Kidney capillary endothelial cell (primary cell): ENCODE measurements around the gene SAFB2.

Experiments used
- DNase-seq: peaks from one replicate; pipeline ENCODE4 v3.0.0-alpha.2; 2018; ENCODE audit warnings: low spot score

SAFB2 gene

DNA sequence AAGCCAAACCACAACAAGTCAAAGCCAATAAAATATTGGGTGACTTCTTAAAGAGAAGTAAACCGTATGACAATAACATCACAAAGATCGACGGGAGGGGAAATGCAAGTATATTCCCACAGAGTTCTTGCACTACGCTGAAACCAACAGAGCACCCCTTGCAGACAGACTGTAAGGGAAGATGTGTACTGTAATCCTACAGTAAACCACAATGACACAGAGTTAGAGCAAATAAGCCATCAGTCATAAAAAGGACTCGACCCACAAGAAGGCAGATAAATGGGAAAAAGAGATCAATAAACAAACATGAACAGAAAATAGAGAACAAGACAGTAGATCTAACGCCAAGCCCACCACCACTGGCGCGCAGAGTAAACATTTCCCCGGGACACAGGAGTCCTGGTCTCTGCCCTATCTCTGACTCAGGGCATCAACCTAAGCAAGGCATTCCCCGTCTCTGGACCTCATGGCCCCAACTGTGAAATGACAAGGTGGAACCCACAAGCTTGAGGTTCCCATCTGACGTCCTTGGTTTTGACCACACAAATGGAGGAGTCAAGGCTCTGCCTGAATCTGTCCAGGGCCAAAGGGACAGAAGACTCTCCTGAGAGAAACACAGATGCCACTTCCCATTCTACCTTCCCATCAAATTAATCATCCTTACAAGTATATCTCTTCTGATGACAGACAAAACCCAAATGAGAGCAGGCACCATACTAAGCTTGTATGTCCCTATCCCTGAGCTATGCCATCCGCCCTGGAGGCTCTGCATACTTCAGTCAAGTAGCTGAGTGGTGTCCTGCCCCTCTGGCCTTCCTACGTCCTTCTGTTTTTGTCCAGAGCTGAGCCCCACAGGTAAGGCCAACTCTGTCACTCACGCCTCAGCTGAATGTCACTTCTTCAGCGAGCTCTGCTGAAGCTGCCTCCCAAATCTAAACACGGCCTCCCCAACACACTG is 15.0 kb downstream of the SAFB2 start:
- no peak for DNase-seq

- no peak for DNase-seq
Observed at GRCh38 chr19:5605362-5605761, 17.2 kb downstream of the SAFB2 start.

DNA sequence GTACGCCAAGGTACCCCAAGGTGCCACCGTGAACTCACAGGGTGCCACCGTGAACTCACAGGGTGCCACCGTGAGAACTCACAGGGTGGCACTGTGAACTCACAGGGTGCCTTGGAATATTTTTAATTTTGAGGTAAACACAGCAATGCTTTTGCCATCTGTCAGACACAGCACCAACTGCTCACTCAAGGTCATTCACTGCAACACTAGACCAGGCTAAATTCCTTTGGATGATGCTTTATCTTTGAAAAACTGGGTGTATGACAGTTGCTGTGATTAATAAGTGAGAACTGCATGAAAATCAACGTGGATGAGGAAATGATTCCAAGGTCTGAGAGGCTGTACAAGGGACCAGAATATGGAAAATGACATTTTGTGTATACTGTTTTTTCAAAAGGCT is 18.9 kb downstream of the SAFB2 start:
- DNase-seq = no peak

DNA sequence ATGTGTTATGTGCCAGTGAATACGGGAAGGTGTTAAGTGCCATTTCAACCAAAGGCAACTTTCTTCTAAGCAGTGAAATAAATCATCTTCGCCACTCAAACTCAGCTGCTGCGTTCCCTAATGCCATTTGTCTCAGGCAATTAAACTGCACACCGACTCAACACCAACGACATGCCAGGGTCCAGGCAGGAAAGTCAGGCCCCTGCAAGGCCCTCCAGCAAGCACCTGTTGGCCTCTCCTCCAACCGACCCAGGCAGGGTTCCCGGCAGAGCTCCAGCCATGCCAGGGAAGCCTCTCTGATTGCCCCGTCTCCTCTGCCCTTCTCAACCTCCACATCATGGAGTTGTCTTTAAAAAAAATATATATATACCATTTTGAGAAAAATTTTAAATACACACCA is 21.8 kb downstream of the SAFB2 start:
- DNase-seq = no peak

DNA sequence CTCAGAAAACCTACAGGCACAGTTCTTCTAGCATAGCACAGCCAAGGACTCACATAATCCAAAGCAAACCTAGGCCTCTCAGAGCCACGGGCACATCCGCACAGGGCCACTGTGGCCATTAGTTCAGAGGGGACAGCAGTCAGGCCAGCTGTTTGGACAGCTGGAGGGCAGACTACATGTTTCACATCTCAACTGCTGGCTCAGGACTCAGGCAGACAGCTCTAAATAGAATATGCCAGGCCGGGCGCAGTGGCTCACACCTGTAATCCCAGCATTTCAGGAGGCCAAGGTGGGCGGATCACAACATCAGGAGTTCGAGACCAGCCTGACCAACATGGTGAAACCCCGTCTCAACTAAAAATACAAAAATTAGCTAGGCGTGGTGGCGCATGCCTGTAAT is 26.8 kb downstream of the SAFB2 start:
- no peak for DNase-seq

DNA sequence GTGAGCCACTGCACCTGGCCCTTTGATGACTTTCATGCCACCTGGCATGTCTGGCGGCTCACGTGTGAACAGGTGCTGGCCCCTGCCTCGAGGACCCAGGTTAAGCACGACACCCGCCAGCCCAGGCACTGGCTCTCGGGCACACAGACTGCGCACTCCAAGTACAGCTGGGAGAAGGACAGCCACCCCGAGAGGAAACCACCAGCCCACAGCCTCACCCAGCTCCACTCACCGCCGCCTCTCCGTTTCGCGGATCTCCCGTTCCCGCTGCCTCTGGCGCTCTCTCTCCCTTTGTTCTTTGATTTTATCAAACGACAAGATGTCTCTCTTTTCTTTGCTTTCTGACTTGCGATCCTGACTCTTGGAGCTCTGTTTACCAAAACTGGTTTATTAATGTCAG is 27.4 kb downstream of the SAFB2 start:
- no peak for DNase-seq

DNA sequence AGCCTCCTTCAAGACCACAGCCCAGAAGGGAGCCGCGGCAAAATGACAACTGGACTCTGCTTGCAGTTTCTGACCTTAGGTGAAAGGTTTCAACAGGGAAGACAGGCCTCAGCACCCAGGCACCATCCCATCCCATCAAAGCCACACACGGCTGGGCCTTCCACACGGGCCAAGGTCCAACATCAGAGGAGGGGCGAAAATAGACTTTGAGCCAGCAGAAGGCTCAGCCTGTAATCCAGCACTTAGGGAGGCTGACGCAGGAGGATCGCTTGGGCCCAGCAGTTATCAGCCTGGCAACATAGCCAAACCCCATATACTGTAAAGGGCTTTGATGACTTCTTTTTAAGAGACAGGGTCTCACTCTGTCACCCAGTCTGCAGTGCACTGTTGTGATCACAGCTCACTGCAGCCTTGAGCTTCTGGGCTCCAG is 28.0 kb downstream of the SAFB2 start:
- DNase-seq = no peak

- DNase-seq = no peak
Observed at GRCh38 chr19:5593343-5594255, 29.0 kb downstream of the SAFB2 start.

DNA sequence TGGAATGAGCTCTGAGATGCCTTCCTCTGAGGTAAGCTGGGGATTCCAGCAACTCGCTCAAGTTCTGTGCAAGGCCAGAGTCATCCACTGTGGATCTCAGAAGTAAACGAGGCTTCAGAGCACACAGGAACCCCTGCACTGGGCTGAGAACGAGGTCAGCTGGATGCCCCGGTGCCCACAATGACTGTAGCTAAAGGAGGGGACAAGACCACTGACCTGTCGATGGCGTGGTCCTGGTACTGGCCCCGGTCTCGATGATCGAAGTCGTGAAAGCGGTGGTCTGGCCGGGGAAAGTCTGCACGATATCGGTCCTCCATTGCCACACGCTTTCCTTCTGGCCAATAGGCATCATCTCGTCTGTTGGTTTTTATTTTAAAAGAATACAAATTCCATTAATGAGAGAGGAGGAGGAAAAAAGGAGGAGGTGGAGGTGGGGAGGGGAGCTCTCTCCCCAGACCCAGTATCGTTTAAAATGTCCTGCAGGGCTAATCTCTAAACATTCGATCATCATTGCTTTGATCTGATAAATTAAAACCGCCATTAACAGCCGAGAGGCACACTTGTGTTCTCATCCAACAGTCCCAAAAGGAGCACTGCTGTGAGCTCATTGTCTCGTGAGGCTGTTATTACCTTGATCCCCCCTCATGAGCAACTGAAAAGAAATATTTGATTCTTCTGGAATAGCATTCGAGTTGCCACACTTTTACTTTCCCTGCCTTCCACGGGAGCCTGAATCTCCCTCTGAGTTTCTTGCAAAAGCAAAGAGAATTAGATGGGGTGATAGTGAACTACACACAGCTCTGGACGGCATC is 29.8 kb downstream of the SAFB2 start:
- DNase-seq = no peak

DNA sequence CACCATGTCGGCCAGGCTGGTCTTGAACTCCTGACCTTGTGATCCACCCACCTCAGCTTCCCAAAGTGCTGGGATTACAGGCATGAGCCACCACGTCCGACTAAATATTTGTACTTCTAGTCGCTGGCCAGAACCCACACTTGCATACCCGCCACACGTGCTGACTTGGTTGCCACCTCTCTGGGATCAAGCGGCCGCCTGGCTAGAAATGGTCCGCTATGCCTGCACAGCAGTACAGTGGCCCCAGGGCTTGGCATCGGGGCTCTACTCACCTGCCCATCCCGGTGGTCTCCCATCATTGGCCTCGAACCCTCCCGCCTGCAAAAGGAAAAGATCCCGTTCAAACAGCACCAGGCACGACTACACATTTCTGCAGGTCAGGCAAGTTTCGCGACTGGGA is 31.1 kb downstream of the SAFB2 start:
- DNase-seq = no peak

DNA sequence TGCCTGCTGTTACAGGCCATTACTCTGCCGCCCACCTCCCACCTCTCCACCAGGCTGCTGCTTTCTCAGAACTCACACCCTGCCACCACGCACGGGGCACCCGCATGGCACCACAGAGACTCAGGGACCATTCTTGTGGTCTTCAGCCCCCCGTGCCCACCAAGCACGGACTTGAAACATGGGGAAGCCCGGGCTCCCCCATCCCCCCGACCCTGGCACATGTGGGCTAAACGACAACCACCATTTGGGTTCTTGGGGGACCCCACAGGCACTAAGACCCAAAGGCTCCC is 31.8 kb downstream of the SAFB2 start:
- no peak for DNase-seq

DNA sequence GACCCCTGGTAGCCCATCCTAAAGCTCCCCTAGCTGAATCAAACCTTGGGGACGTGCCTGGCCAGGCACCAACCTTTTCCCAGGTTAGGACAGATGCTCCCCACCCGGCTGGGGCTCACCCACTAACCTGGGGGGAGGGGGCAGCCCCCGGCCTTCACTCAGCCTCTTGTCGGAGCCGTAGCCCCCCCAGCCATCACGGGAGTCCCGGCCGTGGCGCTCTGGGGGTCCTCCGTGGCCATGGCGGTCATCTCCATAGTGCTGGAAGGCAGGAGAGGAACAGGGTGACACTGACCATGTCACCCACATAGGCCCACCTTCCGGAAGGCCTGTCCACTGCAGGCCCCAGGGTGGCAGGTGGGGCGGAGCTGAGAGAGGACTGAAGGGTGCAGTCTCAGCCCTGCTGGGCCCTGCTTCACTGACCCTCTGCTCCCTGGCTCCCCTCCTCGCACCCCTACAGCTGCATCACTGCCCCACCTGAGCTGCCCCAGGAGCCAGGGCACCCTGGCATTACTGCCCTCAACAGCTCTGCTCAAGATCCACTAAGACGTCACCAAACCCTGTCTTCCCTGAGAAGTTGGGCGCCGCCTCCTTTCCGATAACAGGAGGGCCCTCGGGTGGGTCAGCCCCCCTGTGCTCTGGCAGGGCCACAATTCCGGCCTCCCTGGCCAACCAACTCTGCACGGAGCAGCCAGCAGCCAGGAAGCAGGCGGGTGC is 32.3 kb downstream of the SAFB2 start:
- DNase-seq = no peak

DNA sequence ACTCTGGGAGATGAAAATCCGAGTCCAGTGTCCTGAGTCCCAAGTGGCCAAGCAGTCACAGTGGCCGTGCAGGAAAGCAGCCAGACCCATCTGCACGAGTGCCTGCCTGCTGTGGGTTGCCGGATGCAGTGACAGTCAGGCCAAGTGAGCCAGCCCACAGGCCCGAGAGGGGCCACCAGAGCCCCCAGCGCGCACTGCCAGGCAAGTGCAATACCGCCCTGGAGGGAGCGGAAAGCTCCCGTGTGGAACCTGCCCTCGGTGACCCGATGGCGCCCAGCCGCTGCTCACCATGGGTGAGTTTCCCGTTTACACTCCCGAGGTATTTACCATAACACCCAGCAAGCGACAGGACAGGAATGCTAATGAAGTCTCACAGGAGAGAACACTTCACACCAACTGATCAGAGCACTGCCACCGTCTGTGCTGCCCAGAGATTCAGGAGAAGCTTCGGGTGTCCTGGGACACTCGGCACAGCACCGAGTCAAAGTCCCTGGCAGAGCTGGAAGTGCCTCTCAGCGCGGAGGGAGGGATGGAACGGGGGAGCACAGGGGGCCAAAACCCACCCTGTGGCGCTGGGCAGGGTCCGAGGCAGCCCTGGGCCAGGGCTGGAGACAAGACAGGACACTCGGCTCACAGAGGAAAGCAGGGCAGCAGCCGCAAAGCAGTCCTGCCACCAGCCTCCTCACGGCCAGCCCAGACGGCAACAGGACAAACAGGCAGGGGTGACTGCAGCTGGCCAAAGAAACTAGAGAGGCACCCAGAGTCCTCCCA is 33.5 kb downstream of the SAFB2 start:
- DNase-seq = no peak

DNA sequence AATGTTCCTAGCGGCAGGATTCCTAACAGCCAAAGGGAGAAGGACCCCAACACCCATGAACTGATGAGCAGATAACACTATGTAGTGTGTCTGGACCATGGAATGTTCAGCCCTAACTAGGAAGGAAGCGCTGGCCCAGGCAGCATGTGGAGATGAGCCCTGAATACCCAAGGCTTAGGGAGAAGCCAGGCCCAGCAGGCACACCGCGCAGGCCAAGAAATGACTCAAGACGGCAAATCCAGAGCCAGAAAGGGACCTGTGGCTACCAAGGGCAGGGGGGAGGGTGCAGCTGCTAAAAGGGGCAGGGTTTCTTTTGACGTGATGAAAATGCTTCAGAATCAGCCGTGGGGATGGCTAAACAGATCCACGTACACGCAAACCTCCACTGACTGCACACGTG is 34.1 kb downstream of the SAFB2 start:
- no peak for DNase-seq

GRCh38 chr19:5587661-5588060 is 34.9 kb downstream of the SAFB2 start:
- no peak for DNase-seq

DNA sequence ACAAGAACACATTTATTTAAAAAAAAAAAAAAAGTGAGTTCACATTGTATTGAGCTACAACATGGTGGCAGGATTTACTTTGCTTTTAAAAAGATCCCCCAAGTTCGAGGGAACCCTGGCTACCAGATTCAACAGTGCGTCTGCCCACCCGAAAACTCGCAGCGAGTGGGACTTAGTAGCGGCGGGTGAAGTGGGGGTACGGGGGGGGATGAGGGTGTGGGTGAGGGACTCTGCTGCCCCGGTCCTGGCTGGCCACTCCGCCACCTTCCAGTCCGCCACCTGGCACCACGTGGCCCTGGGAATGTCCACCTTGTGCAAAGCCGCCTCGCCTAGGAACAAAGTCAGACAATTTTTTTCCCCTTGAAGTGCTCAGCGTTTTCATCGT is 35.5 kb downstream of the SAFB2 start:
- no peak for DNase-seq

DNA sequence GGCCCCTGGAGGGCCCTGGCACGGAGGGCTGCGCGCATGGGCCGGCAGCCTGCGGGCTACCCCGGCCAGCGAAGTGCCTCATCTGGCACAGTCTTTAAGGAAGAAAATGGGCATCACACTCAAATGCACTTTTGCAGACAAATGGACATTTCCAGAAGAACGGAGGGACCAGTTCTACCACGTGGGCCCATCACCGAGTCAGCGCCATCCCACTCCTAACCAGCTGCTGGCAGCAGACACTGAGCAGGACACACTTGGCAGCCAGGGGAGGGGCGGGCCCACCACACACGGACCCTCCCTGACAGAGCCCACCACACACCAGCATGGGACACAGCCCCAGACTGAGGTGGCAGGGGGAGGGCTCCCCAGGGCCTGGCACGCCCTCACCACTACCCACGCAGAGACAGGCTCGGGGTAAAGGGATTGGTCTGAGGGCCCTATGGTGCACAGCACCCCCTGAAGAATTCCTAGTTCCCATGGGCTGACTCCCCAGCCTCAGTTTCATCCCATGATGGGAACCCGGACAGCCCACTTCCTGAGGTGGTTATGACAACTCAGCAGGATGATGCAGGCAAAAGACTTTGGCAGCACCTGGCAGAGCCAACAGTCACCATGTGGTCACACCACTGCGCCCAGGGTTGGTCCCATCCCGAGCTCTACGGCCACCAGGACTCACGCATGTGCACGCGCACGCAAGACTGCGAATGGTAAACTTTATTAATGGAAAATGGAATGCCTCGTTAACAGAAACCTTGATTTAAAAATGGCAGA is 36.1 kb downstream of the SAFB2 start:
- DNase-seq = no peak

DNA sequence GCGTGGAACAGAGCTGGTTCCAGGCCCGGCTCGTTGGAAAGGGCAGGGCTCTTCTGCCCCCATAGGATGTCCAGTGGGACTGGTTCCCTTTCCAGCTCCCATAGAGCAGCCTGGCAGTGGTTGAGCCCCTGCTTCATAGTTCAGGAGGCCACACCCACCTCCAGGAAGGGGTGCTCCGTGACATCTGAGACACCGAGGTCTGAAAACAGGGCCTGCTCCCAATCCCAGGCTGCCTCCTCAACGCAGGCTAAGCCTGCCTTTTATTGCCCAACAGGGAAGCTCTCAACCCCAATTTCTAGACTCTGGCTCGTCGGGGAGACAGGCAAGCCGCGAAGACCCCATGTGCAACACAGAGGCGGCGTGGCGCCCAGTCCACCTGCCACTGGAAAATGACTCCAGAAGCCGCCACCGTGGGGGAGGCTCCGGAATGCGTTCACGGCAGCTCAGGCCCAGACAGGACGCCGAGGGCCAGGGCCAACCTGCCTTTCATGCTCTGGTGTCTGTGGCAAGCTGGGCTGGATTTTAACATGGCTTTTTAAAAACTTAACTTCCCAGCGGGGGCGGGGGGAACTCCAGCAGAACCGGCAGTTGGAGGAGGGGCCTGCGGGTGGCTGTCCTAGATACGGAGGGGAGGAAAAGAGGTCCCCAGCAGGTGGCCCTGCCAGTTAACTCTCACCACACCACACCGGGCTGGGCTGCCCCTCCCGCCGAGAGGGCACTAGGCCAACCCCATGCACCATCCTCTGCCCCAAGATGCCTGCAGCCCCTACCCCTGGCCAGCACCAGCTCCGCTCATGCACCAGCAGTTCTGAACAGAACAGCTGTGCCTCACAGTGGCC is 36.9 kb downstream of the SAFB2 start:
- no peak for DNase-seq

DNA sequence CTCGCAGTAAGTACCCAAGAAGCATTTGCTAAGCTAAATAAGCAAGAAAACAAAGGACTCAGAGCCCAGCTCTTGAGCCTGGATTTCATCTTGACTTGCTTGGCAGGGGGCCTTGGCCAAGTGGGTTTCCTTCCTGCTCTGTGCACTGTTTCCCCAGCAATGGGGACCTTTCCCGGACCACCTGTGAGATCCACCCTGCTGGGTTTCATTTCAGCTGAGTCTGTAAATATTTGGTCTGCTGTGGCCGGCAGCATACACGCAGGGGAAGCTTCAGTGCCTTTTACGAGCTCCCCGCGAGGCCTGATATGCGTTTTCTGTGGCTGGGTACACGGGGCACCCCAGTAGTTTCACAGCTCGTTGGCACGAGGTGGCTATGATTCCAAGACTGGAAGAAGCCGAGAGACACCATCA is 42.4 kb downstream of the SAFB2 start:
- no peak for DNase-seq
